Esophagus muscularis mucosa (tissue), 4 donors: ENCODE measurements around the gene YY1. TPM values are rescaled to one million over a fixed set of nuclear protein-coding genes. Genes with fewer than 3 reads are reported as not detected.
A peak's percentile ranks its signal among the peaks of the same experiment; 100 is the strongest.

Experiments
- DNase-seq: peaks from one replicate; pipeline ENCODE4 v3.0.0-alpha.2; 2017; ENCODE audit errors: extremely low spot score
- H3K27ac ChIP-seq, 4 donors: fragments of 200-600 bp; sonication (generic); replicated peaks in 1 of 4; 1 replicate in 3 of 4; 2 replicates in 1 of 4; pipeline ENCODE4 v1.5.1; 2016 to 2019; ENCODE audit warnings: mild to moderate bottlenecking in 1 of 4
- H3K27me3 ChIP-seq, 4 donors: fragments of 200-600 bp; sonication (generic); one replicate each; pipeline versions ENCODE4 v1.5.1 to v1.6.0; 2016 to 2019
- H3K36me3 ChIP-seq, 4 donors: fragments of 200-600 bp; sonication (generic); one replicate each; pipeline ENCODE4 v1.5.1; 2016 to 2019
- H3K4me1 ChIP-seq, 4 donors: fragments of 200-600 bp; sonication (generic); one replicate each; pipeline ENCODE4 v1.5.1; 2016 to 2019
- H3K4me3 ChIP-seq, 4 donors: fragments of 200-600 bp; sonication (generic); 1 replicate in 2 of 4; 2 replicates in 2 of 4; pipeline ENCODE4 v1.5.1; 2016 to 2019; ENCODE audit warnings: mild to moderate bottlenecking in 4 of 4, moderate library complexity in 1 of 4
- H3K9me3 ChIP-seq, 4 donors: fragments of 200-600 bp; sonication (generic); 1 replicate in 3 of 4; 2 replicates in 1 of 4; pipeline ENCODE4 v1.5.1; 2016 to 2019
- CTCF ChIP-seq, 3 experiments: fragments of 200-600 bp in 2 of 3; fragments of 450-650 bp in 1 of 3; sonication (generic) in 2 of 3; IDR thresholded peaks; one replicate each; pipeline ENCODE4 v1.5.1; 2017 to 2019; ENCODE audit warnings: antibody characterized with exemption in 3 of 3, mild to moderate bottlenecking in 2 of 3, moderate library complexity in 1 of 3
- EP300 ChIP-seq: sonication (generic); formaldehyde crosslinking; IDR thresholded peaks from one replicate; pipeline ENCODE4 v1.6.1; 2017; ENCODE audit warnings: antibody characterized with exemption
- POLR2A ChIP-seq: fragments of 450-650 bp; IDR thresholded peaks from one replicate; pipeline ENCODE4 v1.6.1; 2017; ENCODE audit warnings: antibody characterized with exemption, moderate library complexity, mild to moderate bottlenecking, low read depth
- POLR2AphosphoS5 ChIP-seq, 2 donors: sonication (generic); formaldehyde crosslinking; IDR thresholded peaks; one replicate each; pipeline ENCODE4 v1.6.1; 2017; ENCODE audit warnings: antibody characterized with exemption in 2 of 2
- WGBS: methylation state at CpG from one replicate; pipeline ENCODE4 v1.1.5; 2018; 5-methylcytosine and 5-hydroxymethylcytosine counted together
- intact Hi-C: fragments of 100-400 bp; cut with DNase I; formaldehyde crosslinking; loops from one replicate; pipeline ENCODE4 v1.15.1; 2023
- total RNA-seq, 4 donors: library from RNA; depleted of rRNA; stranded (reverse); fragments of >200 nt; gene quantifications; one replicate each; pipeline versions ENCODE4 v1.1.0 to v1.2.1, GENCODE V29; 2016

YY1 gene
- total RNA-seq, 4 donors from 2014 or later = 54.8 to 83.4 (median 62.7) TPM

- Histone ChIP-seq H3K36me3 (no peaks in the 10 kb centered on the region), H3K27me3 (peaks cover 0 to 2% (median 0%) of the 10 kb centered on the region in 4 donors), H3K4me3 (peak overlapping the region; percentile 46 to 54 (median 52)), H3K4me1 (peaks cover 4 to 18% (median 12%) of the 10 kb centered on the region in 4 donors), H3K27ac (peak overlapping the region; percentile 34 to 65 (median 54)), H3K9me3 (no peaks in the 10 kb centered on the region)
- no peak for DNase-seq
- 43% methylated on average over 22 of the region's 40 CpGs for WGBS
- intact Hi-C loops = no loop called here
- TF ChIP-seq POLR2A = no peak
- TF ChIP-seq EP300 = no peak
- peak; percentile 79 to 93 (median 88) for TF ChIP-seq CTCF (IDR thresholded peaks at IDR 0.05)
- TF ChIP-seq POLR2AphosphoS5 (IDR thresholded peaks at IDR 0.05) = peak in 1 of 2 donors; percentile 26
Measured at GRCh38 chr14:100317912-100318808, 79.2 kb downstream of the YY1 start.

- DNase-seq = no peak
- H3K4me1 ChIP-seq = peaks cover 2 to 18% (median 12%) of the 10 kb centered on the region in 4 donors
- 91% methylated on average over 12 of the region's 12 CpGs for WGBS
- H3K9me3 ChIP-seq = no peaks in the 10 kb centered on the region
- H3K27me3 ChIP-seq = no peaks in the 10 kb centered on the region
- no peak overlapping the region for H3K4me3 ChIP-seq
- TF ChIP-seq POLR2A (no peak), CTCF (IDR thresholded peaks at IDR 0.05) (no peak), EP300 (no peak), POLR2AphosphoS5 (IDR thresholded peaks at IDR 0.05) (no peak)
- intact Hi-C loops = no loop called here
- H3K27ac ChIP-seq = no peak overlapping the region
- H3K36me3 ChIP-seq = no peaks in the 10 kb centered on the region
Measured at GRCh38 chr14:100320157-100320856, 81.4 kb downstream of the YY1 start.

- Histone ChIP-seq H3K4me3 (no peak overlapping the region), H3K27ac (no peak overlapping the region), H3K36me3 (no peaks in the 10 kb centered on the region), H3K4me1 (peaks cover 2 to 18% (median 12%) of the 10 kb centered on the region in 4 donors), H3K9me3 (no peaks in the 10 kb centered on the region), H3K27me3 (no peaks in the 10 kb centered on the region)
- TF ChIP-seq EP300 (no peak), POLR2AphosphoS5 (IDR thresholded peaks at IDR 0.05) (no peak), CTCF (IDR thresholded peaks at IDR 0.05) (no peak), POLR2A (no peak)
- WGBS = 83% methylated on average over 8 of the region's 9 CpGs
- intact Hi-C loops = no loop called here
- DNase-seq = no peak
Measured at GRCh38 chr14:100321473-100322137, 82.7 kb downstream of the YY1 start.

- H3K27me3 ChIP-seq = no peaks in the 10 kb centered on the region
- 91% methylated on average over 11 of the region's 15 CpGs for WGBS
- no peak overlapping the region for H3K4me3 ChIP-seq
- no peaks in the 10 kb centered on the region for H3K9me3 ChIP-seq
- no peaks in the 10 kb centered on the region for H3K36me3 ChIP-seq
- no peak for DNase-seq
- TF ChIP-seq CTCF (IDR thresholded peaks at IDR 0.05) (no peak), POLR2A (no peak), EP300 (no peak)
- H3K4me1 ChIP-seq = peaks cover 2 to 16% (median 12%) of the 10 kb centered on the region in 4 donors
- no peak overlapping the region for H3K27ac ChIP-seq
- intact Hi-C loops = no loop called here
Measured at GRCh38 chr14:100322138-100322957, 83.4 kb downstream of the YY1 start.
